OCI-LY7 (cell line): ENCODE data around the gene FAM217B. TPM values are rescaled to one million over a fixed set of nuclear protein-coding genes. Genes with fewer than 3 reads are reported as not detected.
A peak's percentile ranks its signal among the peaks of the same experiment; 100 is the strongest.

Experiments used
- BruUV-seq: library from RNA; stranded (reverse); fragments of 400-500 nt; replicated peaks from 2 replicates; lab custom pipeline; 2021; lab: Mats Ljungman, UMichigan
- CTCF ChIA-PET: fragments of 300-600 bp; sonication (Branson Sonifier 250); formaldehyde crosslinking; loops from one replicate; lab custom pipeline; 2022; ENCODE audit warnings: antibody characterized with exemption; ENCODE audit not compliant: unreplicated experiment; lab: Charles Lee
- POLR2A ChIA-PET: fragments of 300-600 bp; sonication (Branson Sonifier 250); formaldehyde crosslinking; loops from one replicate; lab custom pipeline; 2022; ENCODE audit warnings: antibody characterized with exemption; lab: Charles Lee
- DNase-seq: peaks from one replicate; pipeline ENCODE4 v3.0.0-alpha.2; 2015; ENCODE audit warnings: low spot score
- H2AFZ ChIP-seq: fragments of 200-600 bp; sonication (generic), shearing (Covaris generic); 2 replicates; pipeline ENCODE4 v1.6.1; 2014; ENCODE audit warnings: mild to moderate bottlenecking, antibody characterized with exemption, low read length, moderate library complexity
- H3K27ac ChIP-seq: fragments of 200-600 bp; sonication (generic); 2 replicates; pipeline ENCODE4 v1.5.1; 2014; ENCODE audit warnings: mixed run types, low read depth, mild to moderate bottlenecking, moderate library complexity, low read length, inconsistent platforms; ENCODE audit not compliant: poor library complexity, severe bottlenecking
- H3K36me3 ChIP-seq: fragments of 200-600 bp; sonication (generic); 2 replicates; pipeline ENCODE4 v1.6.1; 2014; ENCODE audit warnings: mild to moderate bottlenecking, antibody characterized with exemption, low read length, moderate library complexity, mixed read lengths; ENCODE audit not compliant: insufficient read depth
- H3K4me1 ChIP-seq: fragments of 200-600 bp; sonication (generic); 2 replicates; pipeline ENCODE4 v1.5.1; 2014; ENCODE audit warnings: mild to moderate bottlenecking, low read length; ENCODE audit not compliant: insufficient read depth, poor library complexity, severe bottlenecking
- H3K4me2 ChIP-seq: fragments of 200-600 bp; sonication (generic); 2 replicates; pipeline ENCODE4 v1.6.1; 2014; ENCODE audit warnings: mild to moderate bottlenecking, low read length
- H3K4me3 ChIP-seq: fragments of 200-600 bp; sonication (generic); 2 replicates; pipeline ENCODE4 v1.5.1; 2014; ENCODE audit warnings: mild to moderate bottlenecking, low read depth, low read length; ENCODE audit not compliant: poor library complexity, severe bottlenecking
- H3K79me2 ChIP-seq: fragments of 200-600 bp; sonication (generic); 2 replicates; pipeline ENCODE4 v1.6.1; 2016; ENCODE audit warnings: low read depth, mild to moderate bottlenecking, low read length, moderate library complexity, mixed read lengths; ENCODE audit not compliant: insufficient read depth
- H3K9me2 ChIP-seq: fragments of 200-600 bp; sonication (generic); 2 replicates; pipeline ENCODE4 v1.6.1; 2016; ENCODE audit warnings: mild to moderate bottlenecking, low read length, mixed read lengths; ENCODE audit not compliant: insufficient read depth
- H3K9me3 ChIP-seq: fragments of 200-600 bp; sonication (generic); 2 replicates; pipeline ENCODE4 v1.6.1; 2014; ENCODE audit warnings: mild to moderate bottlenecking, mixed run types, low read length, mixed read lengths
- H4K20me1 ChIP-seq: fragments of 200-600 bp; sonication (generic); 2 replicates; pipeline ENCODE4 v1.6.1; 2014; ENCODE audit warnings: mild to moderate bottlenecking, antibody characterized with exemption, low read length, moderate library complexity, mixed read lengths; ENCODE audit not compliant: insufficient read depth
- EZH2phosphoT487 ChIP-seq: fragments of 200-600 bp; sonication (generic); IDR thresholded peaks from 2 replicates; pipeline ENCODE4 v1.6.1; 2018; ENCODE audit warnings: low read depth, borderline replicate concordance, mild to moderate bottlenecking, mixed run types, antibody characterized with exemption, low read length, moderate library complexity, mixed read lengths
- intact Hi-C: fragments of 100-400 bp; cut with micrococcal nuclease; formaldehyde crosslinking; loops from one replicate; pipeline ENCODE4 v1.10.0; 2022; ENCODE audit not compliant: unreplicated experiment
- total RNA-seq, 2 experiments: library from RNA; depleted of rRNA in 1 of 2; stranded (reverse); fragments of >200 nt in 1 of 2; shearing (Covaris generic) in 1 of 2; gene quantifications; 2 replicates each; pipeline ENCODE4 v1.2.3, GENCODE V29; 2014 to 2022
- TF ChIP-seq, protein P1 (sequence below): fragments of 200-600 bp; sonication (generic); conservative IDR thresholded peaks from 2 replicates; pipeline ENCODE4 v1.5.1; 2014; ENCODE audit warnings: mild to moderate bottlenecking, antibody characterized with exemption, low read length, moderate library complexity, mixed read lengths

FAM217B gene
- total RNA-seq, 2 experiments from 2014 or later, result 18.0 to 28.3 TPM

- DNase-seq, result no peak
- H3K4me3 ChIP-seq, result no peak overlapping the region
- no peaks in the 10 kb centered on the region for H4K20me1 ChIP-seq
- POLR2A ChIA-PET, result no interaction called here
- CTCF ChIA-PET, result no interaction called here
- peaks cover 15% of the 10 kb centered on the region for H3K4me1 ChIP-seq
- no peaks in the 10 kb centered on the region for H3K9me3 ChIP-seq
- peak overlapping the region; percentile 46 for H3K27ac ChIP-seq
- intact Hi-C loops, result loop anchor here (10.0 kb wide), 1 partner anchor 457 kb away; no protein-coding TSS in a partner anchor
- no peak for TF ChIP-seq EZH2phosphoT487
- TF ChIP-seq, protein P1, sequence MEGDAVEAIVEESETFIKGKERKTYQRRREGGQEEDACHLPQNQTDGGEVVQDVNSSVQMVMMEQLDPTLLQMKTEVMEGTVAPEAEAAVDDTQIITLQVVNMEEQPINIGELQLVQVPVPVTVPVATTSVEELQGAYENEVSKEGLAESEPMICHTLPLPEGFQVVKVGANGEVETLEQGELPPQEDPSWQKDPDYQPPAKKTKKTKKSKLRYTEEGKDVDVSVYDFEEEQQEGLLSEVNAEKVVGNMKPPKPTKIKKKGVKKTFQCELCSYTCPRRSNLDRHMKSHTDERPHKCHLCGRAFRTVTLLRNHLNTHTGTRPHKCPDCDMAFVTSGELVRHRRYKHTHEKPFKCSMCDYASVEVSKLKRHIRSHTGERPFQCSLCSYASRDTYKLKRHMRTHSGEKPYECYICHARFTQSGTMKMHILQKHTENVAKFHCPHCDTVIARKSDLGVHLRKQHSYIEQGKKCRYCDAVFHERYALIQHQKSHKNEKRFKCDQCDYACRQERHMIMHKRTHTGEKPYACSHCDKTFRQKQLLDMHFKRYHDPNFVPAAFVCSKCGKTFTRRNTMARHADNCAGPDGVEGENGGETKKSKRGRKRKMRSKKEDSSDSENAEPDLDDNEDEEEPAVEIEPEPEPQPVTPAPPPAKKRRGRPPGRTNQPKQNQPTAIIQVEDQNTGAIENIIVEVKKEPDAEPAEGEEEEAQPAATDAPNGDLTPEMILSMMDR, result no peak
- H3K4me2 ChIP-seq, result peak overlapping the region; percentile 67
- H3K36me3 ChIP-seq, result peaks cover 26% of the 10 kb centered on the region
- no peaks in the 10 kb centered on the region for H3K9me2 ChIP-seq
- no peaks in the 10 kb centered on the region for H3K79me2 ChIP-seq
- no TSS peak for BruUV-seq
- H2AFZ ChIP-seq, result peak overlapping the region; percentile 79; the same call in 1 of the 2 replicates
Measured at GRCh38 chr20:59948212-59948611, 8.0 kb downstream of the FAM217B start.

DNA sequence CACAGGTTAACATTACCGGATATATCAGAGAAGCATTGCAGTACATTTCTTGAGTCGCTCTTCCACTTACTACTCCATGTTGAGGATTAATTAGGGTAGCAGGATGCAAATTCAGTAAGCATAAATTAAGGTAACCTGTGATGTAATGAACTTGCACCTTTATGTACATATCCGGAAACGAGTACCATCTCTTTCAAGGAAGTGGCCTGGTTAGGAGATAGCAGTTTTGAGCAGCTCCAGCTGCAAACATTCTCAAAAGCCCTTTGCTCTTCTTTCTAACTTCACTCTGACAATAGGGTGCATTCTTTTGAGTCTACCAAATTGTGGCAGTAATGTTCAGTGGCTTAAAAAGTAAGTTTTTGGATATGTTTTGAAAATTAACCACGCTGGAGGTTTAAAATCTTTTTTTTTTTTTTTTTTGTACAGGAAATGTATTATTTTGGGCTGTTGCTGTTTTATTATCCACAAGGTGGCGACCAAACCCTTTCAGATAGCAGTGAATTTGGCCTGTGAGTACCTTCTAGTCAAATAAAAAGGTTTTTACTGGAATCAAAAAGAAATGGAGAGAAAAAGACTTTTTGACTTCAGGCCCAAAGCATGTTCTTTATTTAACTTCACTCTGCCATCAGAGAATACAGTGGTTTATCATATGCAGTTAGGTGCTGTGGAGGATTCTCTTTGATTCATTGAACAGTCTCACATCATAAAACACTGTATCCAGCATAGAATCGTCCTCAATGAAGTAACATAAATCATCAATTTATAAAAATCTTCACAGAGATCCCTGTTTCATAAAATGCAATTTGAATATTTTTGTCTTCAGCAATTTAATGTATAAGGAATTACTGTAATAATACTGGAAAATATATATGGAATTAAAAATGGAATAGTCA is 8.9 kb downstream of the FAM217B start:
- intact Hi-C loops, result loop anchor here (10.0 kb wide), 1 partner anchor 456 kb away; no protein-coding TSS in a partner anchor
- Histone ChIP-seq H3K4me3 (peak overlapping the region; percentile 34), H3K27ac (peak overlapping the region; percentile 46), H3K9me2 (no peaks in the 10 kb centered on the region), H3K9me3 (no peaks in the 10 kb centered on the region), H3K4me2 (peak overlapping the region; percentile 67), H3K4me1 (peaks cover 15% of the 10 kb centered on the region), H4K20me1 (no peaks in the 10 kb centered on the region), H3K36me3 (peaks cover 18% of the 10 kb centered on the region), H2AFZ (peak overlapping the region; percentile 79), H3K79me2 (no peaks in the 10 kb centered on the region)
- POLR2A ChIA-PET, result interaction anchor here (1.6 kb wide), 1 partner anchor 9 kb away, joined by 8 read pairs; the partner anchor contains the start of genes FAM217B and PPP1R3D
- peak; percentile 70 for DNase-seq
- BruUV-seq, result no TSS peak
- CTCF ChIA-PET, result no interaction called here
- TF ChIP-seq EZH2phosphoT487, result no peak
- TF ChIP-seq, protein P1, result peak; percentile 92
